HUDEP-2 (cell line): ENCODE results near the gene EDRF1.

ENCODE experiments used
- DNase-seq, 76 experiments: peaks; one replicate each; lab custom pipeline; 2025; ENCODE audit not compliant: unreplicated experiment in 76 of 76; lab: John Stamatoyannopoulos, UW

The EDRF1 gene

GRCh38 chr10:125785791-125786190 lies 66.3 kb downstream of the EDRF1 start:
- no peak for DNase-seq

- DNase-seq = no peak
Measured at GRCh38 chr10:125788156-125789034, 68.9 kb downstream of the EDRF1 start.

- DNase-seq = no peak
Measured at GRCh38 chr10:125792342-125793300, 73.1 kb downstream of the EDRF1 start.

DNA sequence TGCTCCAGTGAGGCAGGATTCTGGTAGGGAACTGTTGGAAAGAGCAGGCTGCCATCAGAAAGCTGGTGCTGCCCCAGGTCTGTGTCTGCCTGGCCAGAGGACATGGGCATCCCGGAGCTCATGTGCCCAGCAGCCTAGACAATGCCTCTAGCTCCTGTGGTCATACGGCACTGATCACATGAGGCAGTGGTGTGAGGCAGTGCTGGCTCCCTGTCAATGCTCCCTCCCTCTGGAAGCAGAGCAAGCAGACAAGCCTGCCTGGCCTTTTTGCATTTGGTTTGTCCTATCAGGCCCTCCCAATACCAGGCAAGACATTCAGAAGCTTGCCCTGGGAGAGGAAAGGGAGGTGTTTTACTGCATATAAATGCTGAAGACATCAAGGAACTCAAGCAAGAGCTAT lies 75.6 kb downstream of the EDRF1 start:
- DNase-seq = no peak

DNA sequence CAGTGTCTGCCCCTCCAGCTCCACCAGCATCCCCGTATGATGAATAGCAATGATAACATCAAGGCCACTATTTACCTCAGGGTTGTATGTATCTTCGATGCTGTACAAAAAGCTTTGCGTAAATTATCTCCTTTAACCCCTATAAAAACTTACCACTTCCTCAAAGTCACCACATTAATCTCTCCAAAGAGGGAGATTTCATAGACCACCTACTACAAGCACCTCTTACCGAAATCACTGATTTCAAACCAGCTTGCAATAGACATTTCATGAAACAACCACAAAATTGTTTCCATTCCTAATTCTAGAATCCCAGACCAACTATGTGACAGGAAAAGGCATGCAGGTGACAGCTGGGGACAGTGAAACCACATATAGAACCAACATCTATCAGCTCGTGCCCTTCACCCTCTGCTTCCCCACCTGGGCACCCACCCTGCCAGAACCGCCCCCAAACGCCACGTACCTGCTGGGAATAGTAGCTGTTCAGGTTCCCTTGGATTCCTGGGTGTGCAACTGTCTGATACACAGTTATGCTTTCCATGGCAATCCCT lies 76.2 kb downstream of the EDRF1 start:
- no peak for DNase-seq

DNA sequence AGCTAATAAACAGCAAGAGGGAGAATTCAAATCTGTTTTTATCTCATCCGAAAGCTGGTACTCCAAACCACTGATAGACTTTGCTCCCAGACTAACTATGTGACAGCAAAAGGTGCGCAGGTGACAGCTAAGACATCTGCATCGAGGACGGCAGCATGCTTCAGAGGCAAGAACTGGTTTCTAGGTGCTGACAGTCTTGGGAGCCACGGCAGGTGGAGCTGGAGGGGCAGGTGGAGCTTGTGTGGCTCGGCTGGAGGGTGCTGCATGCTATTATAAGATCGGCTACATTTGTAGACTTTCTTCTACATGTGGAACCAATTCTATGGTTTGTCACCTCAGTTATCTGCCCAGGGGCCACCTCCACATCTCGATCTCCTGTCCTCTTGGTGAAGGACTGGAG lies 77.9 kb downstream of the EDRF1 start:
- no peak for DNase-seq

GRCh38 chr10:125797994-125798662 lies 78.6 kb downstream of the EDRF1 start:
- DNase-seq = peak in 1 of 76 experiments; percentile 3

DNA sequence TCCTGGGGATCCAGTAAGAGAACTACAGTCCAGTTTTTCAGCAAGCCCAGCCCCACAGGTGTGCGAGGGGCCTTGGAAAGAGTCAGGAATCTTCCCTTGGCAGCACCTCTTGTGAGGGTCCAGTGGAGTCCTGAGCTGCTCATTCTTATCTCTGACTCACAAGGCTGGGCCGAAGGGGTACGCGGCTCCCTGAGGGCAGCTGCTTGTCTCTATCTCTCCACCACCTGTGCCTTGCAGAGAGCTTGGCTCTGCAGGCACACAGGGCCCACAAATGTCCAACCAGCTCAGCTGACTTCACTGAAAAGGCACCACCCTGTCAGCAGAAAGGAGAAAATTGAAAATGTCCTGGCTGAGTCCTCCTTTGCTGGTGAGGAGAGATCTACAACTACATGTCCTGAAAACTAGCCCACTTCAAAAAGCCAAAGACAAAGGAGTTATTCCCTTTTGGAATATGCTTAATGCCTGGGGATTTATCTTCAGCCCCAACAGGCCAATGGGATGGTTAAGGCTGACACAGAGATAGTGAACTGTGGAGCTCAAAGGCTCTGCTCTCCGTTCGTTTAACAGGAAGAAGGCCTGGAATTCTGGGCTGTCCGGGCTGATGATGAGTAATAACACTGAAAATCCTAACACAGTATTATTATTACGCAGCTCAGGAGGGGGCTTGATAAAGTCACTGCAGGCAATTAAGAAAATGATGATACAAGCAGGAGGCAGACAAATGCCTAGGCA lies 80.1 kb downstream of the EDRF1 start:
- DNase-seq = peak in 53 of 76 experiments; percentile 7 to 75 (median 35)

GRCh38 chr10:125801574-125801973 lies 82.1 kb downstream of the EDRF1 start:
- no peak for DNase-seq

DNA sequence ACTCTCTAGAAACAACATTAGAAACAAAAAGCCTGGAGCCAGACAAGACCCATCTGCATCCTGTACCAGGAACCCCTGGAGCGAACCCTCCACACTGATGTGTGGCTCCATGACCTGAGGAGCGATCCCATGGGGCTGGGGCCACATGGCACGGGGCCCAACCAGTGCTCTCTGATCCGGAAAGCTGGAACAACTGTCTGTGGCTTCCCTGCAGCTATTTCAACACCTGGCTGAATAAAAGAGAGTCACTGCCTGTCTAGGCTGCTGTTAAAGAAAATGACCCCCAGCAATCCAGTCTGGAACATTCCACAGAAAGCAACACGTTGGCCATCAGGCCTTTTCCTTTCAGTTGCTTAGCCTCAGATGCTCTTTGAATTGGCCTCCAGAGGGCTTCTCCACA lies 82.6 kb downstream of the EDRF1 start:
- DNase-seq = no peak

GRCh38 chr10:125802739-125803138 lies 83.2 kb downstream of the EDRF1 start:
- no peak for DNase-seq

DNA sequence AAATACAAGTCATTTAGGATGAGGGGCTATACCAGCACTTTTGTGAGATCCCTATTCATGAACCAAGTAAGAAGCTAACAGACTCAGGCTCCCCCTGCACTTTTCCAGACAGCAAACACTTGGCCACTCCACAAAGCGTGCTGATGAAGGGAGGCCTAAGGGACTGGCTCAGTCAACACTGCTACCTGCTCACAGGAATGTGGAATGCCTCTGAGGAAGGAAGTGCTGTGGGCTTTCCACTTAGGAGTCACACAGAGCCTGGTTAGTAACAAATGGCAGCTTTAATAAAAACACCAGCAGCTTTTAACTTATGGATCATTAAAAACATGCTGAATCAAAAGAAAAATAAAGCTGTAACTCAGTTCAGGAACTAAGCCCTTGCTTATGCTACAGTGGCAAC lies 88.5 kb downstream of the EDRF1 start:
- no peak for DNase-seq

DNA sequence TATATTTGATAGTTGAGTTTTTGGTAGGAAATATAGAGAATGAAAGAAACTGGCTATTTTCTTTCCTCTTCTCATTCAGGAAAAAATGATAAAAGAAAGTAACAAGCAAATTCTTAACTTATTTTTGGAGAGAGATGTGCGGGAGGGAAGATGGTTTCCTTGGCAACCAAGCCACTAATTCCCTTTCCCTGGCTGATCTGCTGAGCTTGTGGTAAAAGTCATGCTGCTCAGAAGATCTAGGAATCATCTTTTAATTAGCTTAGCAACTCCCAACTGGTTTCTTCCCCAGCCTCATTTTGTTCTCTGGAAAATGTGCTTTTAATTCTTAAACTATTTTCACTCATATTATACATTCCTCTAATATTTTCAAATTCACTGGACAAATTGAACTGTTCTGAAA lies 91.7 kb downstream of the EDRF1 start:
- DNase-seq = no peak

DNA sequence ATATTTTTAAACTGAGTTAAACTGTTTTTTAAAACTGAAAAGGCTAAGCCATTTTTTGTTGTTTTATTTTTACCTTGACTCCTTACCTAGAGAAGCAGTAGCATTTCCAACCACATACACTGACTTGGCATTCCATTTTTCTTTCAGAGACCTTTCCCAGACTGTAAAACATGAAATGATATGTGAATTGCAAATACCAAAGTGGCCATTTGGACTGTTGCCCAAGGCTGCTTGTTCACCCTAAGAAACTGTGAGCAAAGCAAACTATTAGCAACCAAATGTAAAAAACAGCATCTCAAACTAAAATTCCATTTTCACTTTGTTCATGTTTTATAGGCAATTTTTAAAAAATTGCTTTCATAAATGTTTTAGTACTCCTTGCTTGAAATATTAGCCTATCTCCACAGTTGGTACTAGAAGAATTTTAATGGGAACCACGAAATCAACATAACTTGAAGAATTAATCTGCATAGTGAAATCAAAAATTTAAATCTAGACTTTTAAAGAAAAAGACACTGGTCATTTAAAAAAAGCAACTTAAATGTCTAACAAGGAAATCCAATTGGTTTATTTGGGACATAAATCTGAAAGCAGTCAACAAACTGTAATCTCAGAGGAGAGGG lies 92.7 kb downstream of the EDRF1 start:
- no peak for DNase-seq
